H1 (cell line): ENCODE results near the gene POLA2. TPM values are rescaled to one million over a fixed set of nuclear protein-coding genes. Genes with fewer than 3 reads are reported as not detected.

Source experiments
- CTCF ChIA-PET: fragments of 300-600 bp; sonication (Branson Sonifier 250); formaldehyde crosslinking; loops from one replicate; lab custom pipeline; 2021; ENCODE audit not compliant: partially characterized antibody; lab: Charles Lee
- POLR2A ChIA-PET: fragments of 300-600 bp; sonication (Branson Sonifier 250); formaldehyde crosslinking; loops from one replicate; lab custom pipeline; 2021; ENCODE audit warnings: inconsistent platforms; ENCODE audit not compliant: partially characterized antibody; lab: Charles Lee
- DNase-seq, 2 experiments: peaks; one replicate each; pipeline versions ENCODE4 v3.0.0 to v3.0.0-alpha.2; 2010 to 2022; ENCODE audit warnings: low spot score in 2 of 2, low read depth in 1 of 2, mixed read lengths in 1 of 2
- FAIRE-seq: peaks from 2 replicates; lab custom pipeline; 2011; peaks lifted over from hg19 to GRCh38; lab: Jason Lieb, UNC
- H2AFZ ChIP-seq: 2 replicates; pipeline ENCODE4 v1.8.1; 2012; ENCODE audit warnings: low read length, inconsistent platforms
- H2AK5ac ChIP-seq: 2 replicates; pipeline ENCODE4 v1.6.1; 2013; ENCODE audit warnings: low read depth, low read length
- H2BK120ac ChIP-seq: replicated peaks from 2 replicates; pipeline ENCODE3; 2013; ENCODE audit warnings: low read depth, low read length, inconsistent platforms
- H2BK12ac ChIP-seq: 2 replicates; pipeline ENCODE4 v1.6.1; 2013; ENCODE audit warnings: low read depth, low read length
- H2BK15ac ChIP-seq: 2 replicates; pipeline ENCODE4 v1.6.1; 2013; ENCODE audit warnings: low read length
- H2BK20ac ChIP-seq: 2 replicates; pipeline ENCODE4 v1.6.1; 2013; ENCODE audit warnings: low read length
- H2BK5ac ChIP-seq: 2 replicates; pipeline ENCODE4 v1.6.1; 2013; ENCODE audit warnings: low read depth, low read length
- H3K14ac ChIP-seq: 2 replicates; pipeline ENCODE4 v1.6.1; 2013; ENCODE audit warnings: inconsistent platforms; ENCODE audit not compliant: insufficient read length
- H3K18ac ChIP-seq: 2 replicates; pipeline ENCODE4 v1.6.1; 2013; ENCODE audit warnings: low read length; ENCODE audit errors: extremely low read depth
- H3K23ac ChIP-seq: 2 replicates; pipeline ENCODE4 v1.6.1; 2013; ENCODE audit warnings: inconsistent platforms; ENCODE audit not compliant: insufficient read length
- H3K23me2 ChIP-seq: 2 replicates; pipeline ENCODE4 v1.6.1; 2013; ENCODE audit warnings: low read depth, low read length
- H3K27ac ChIP-seq: 2 replicates; pipeline ENCODE4 v1.6.1; 2011; ENCODE audit warnings: low read depth, low read length, inconsistent platforms
- H3K27me3 ChIP-seq, 4 experiments: replicated peaks in 1 of 4; 1 replicate in 1 of 4; 2 replicates in 3 of 4; pipeline versions ENCODE4 v1.6.1 to v1.8.1; 2011 to 2013; ENCODE audit warnings: low read length in 3 of 4, mild to moderate bottlenecking in 3 of 4, inconsistent platforms in 2 of 4, mixed read lengths in 2 of 4, moderate library complexity in 1 of 4; ENCODE audit not compliant: control insufficient read depth in 3 of 4, insufficient read depth in 3 of 4; ENCODE audit errors: extremely low read depth in 1 of 4
- H3K36me3 ChIP-seq, 4 experiments: 2 replicates each; pipeline versions ENCODE4 v1.6.1 to v1.8.1; 2011 to 2013; ENCODE audit warnings: mild to moderate bottlenecking in 4 of 4, low read length in 3 of 4, moderate library complexity in 2 of 4, control low read depth in 1 of 4, inconsistent platforms in 1 of 4; ENCODE audit not compliant: insufficient read depth in 4 of 4, control insufficient read depth in 2 of 4
- H3K4ac ChIP-seq: replicated peaks from 2 replicates; pipeline ENCODE3; 2013; ENCODE audit warnings: low read length, low read depth, mixed read lengths, inconsistent platforms; ENCODE audit not compliant: insufficient read length
- H3K4me1 ChIP-seq, 4 experiments: replicated peaks in 1 of 4; 1 replicate in 1 of 4; 2 replicates in 3 of 4; pipeline versions ENCODE4 v1.6.1 to v1.8.1; 2011 to 2013; ENCODE audit warnings: low read length in 3 of 4, inconsistent platforms in 2 of 4, mixed read lengths in 1 of 4; ENCODE audit not compliant: insufficient read depth in 4 of 4, control insufficient read depth in 3 of 4
- H3K4me2 ChIP-seq, 2 experiments: 2 replicates each; pipeline versions ENCODE4 v1.6.1 to v1.8.1; 2011 to 2013; ENCODE audit warnings: low read depth in 2 of 2, low read length in 2 of 2, control low read depth in 1 of 2, inconsistent platforms in 1 of 2, mild to moderate bottlenecking in 1 of 2; ENCODE audit not compliant: insufficient read depth in 1 of 2
- H3K4me3 ChIP-seq, 4 experiments: fragments of 200-600, 300-600 bp in 1 of 4; sonication (generic), shearing (Covaris generic), sonication (Bioruptor Twin) in 1 of 4; 2 replicates each; pipeline versions ENCODE4 v1.5.1 to v1.8.1; 2011 to 2016; ENCODE audit warnings: low read length in 4 of 4, low read depth in 3 of 4, control low read depth in 2 of 4, inconsistent platforms in 2 of 4, mild to moderate bottlenecking in 2 of 4, mixed read lengths in 1 of 4, moderate library complexity in 1 of 4; ENCODE audit not compliant: insufficient read depth in 2 of 4; ENCODE audit errors: extremely low read depth in 1 of 4
- H3K56ac ChIP-seq: replicated peaks from 2 replicates; pipeline ENCODE3; 2013; ENCODE audit warnings: low read depth, mild to moderate bottlenecking, mixed read lengths, low read length, inconsistent platforms; ENCODE audit not compliant: insufficient read length
- H3K79me1 ChIP-seq: 2 replicates; pipeline ENCODE4 v1.6.1; 2013; ENCODE audit warnings: low read depth, low read length, control low read depth
- H3K79me2 ChIP-seq, 2 experiments: 2 replicates each; pipeline versions ENCODE4 v1.6.1 to v1.8.1; 2012 to 2013; ENCODE audit warnings: low read length in 2 of 2, mild to moderate bottlenecking in 2 of 2, inconsistent platforms in 1 of 2; ENCODE audit not compliant: insufficient read depth in 2 of 2, control insufficient read depth in 1 of 2
- H3K9ac ChIP-seq, 4 experiments: replicated peaks in 1 of 4; 1 replicate in 1 of 4; 2 replicates in 3 of 4; pipeline versions ENCODE4 v1.6.1 to v1.8.1; 2011 to 2013; ENCODE audit warnings: low read depth in 3 of 4, low read length in 3 of 4, control low read depth in 2 of 4, mild to moderate bottlenecking in 2 of 4, moderate library complexity in 2 of 4, inconsistent platforms in 1 of 4; ENCODE audit errors: extremely low read depth in 1 of 4
- H3K9me3 ChIP-seq, 2 experiments: 2 replicates each; pipeline versions ENCODE4 v1.6.1 to v1.8.1; 2012 to 2013; ENCODE audit warnings: mild to moderate bottlenecking in 2 of 2, moderate library complexity in 2 of 2, control low read depth in 1 of 2, inconsistent platforms in 1 of 2, low read depth in 1 of 2, low read length in 1 of 2, mixed read lengths in 1 of 2; ENCODE audit not compliant: insufficient read depth in 2 of 2
- H4K20me1 ChIP-seq, 2 experiments: replicated peaks in 1 of 2; 2 replicates each; pipeline versions ENCODE3 to v1.8.1; 2011 to 2013; ENCODE audit warnings: inconsistent platforms in 2 of 2, low read length in 2 of 2, mild to moderate bottlenecking in 1 of 2; ENCODE audit not compliant: insufficient read depth in 2 of 2, control insufficient read depth in 1 of 2
- H4K5ac ChIP-seq: 2 replicates; pipeline ENCODE4 v1.6.1; 2013; ENCODE audit warnings: low read length, low read depth, mixed read lengths, inconsistent platforms; ENCODE audit not compliant: insufficient read length
- H4K8ac ChIP-seq: 2 replicates; pipeline ENCODE4 v1.8.0; 2013; ENCODE audit warnings: mild to moderate bottlenecking, moderate library complexity, low read length, inconsistent platforms; ENCODE audit not compliant: insufficient read depth; ENCODE audit errors: extremely low read depth
- H4K91ac ChIP-seq: replicated peaks from 2 replicates; pipeline ENCODE3; 2013; ENCODE audit warnings: low read length, mixed read lengths, inconsistent platforms; ENCODE audit not compliant: insufficient read length
- CBX5 ChIP-seq: fragments of 300-800, 300-1000 bp; sonication (generic); IDR thresholded peaks from 2 replicates; pipeline ENCODE4 v1.7.1; 2016; ENCODE audit warnings: antibody characterized with exemption, low read length, low read depth
- CREB1 ChIP-seq: IDR thresholded peaks from 2 replicates; pipeline ENCODE4 v1.6.1; 2012; ENCODE audit warnings: inconsistent platforms
- EZH2 ChIP-seq: fragments of 200-600 bp; sonication (generic); IDR thresholded peaks from 2 replicates; pipeline ENCODE4 v1.7.1; 2012; ENCODE audit warnings: low read depth, mild to moderate bottlenecking, moderate library complexity, low read length, inconsistent platforms; ENCODE audit not compliant: severe bottlenecking
- HDAC2 ChIP-seq, 2 experiments: fragments of 300-600 bp in 1 of 2; sonication (generic) in 1 of 2; IDR thresholded peaks; 2 replicates each; pipeline ENCODE4 v1.6.1; 2011 to 2012; ENCODE audit warnings: low read depth in 2 of 2, low read length in 2 of 2, mild to moderate bottlenecking in 2 of 2, moderate library complexity in 2 of 2, borderline replicate concordance in 1 of 2, inconsistent platforms in 1 of 2
- JUND ChIP-seq: IDR thresholded peaks from 2 replicates; pipeline ENCODE4 v1.6.1; 2011; ENCODE audit warnings: mild to moderate bottlenecking, improper control_type of control experiment, low read length
- KDM4A ChIP-seq: IDR thresholded peaks from one replicate; pipeline ENCODE4 v1.7.1; 2012; ENCODE audit warnings: low read depth, mild to moderate bottlenecking, moderate library complexity, low read length, inconsistent platforms; ENCODE audit not compliant: severe bottlenecking
- POLR2A ChIP-seq, 2 experiments: IDR thresholded peaks; 1 replicate in 1 of 2; 2 replicates in 1 of 2; pipeline ENCODE4 v1.6.1; 2011; ENCODE audit warnings: low read depth in 2 of 2, low read length in 2 of 2, mild to moderate bottlenecking in 2 of 2; ENCODE audit errors: control extremely low read depth in 1 of 2
- RAD21 ChIP-seq, 2 experiments: IDR thresholded peaks in 1 of 2; conservative IDR thresholded peaks in 1 of 2; 2 replicates each; pipeline ENCODE4 v1.6.1; 2011; ENCODE audit warnings: low read depth in 2 of 2, low read length in 2 of 2, improper control_type of control experiment in 1 of 2, inconsistent platforms in 1 of 2, mild to moderate bottlenecking in 1 of 2, moderate library complexity in 1 of 2
- SIN3A ChIP-seq, 2 experiments: IDR thresholded peaks in 1 of 2; conservative IDR thresholded peaks in 1 of 2; 2 replicates each; pipeline ENCODE4 v1.6.1; 2011 to 2012; ENCODE audit warnings: low read length in 2 of 2, improper control_type of control experiment in 1 of 2, low read depth in 1 of 2, mild to moderate bottlenecking in 1 of 2
- SIX5 ChIP-seq: IDR thresholded peaks from 2 replicates; pipeline ENCODE4 v1.6.1; 2011; ENCODE audit warnings: mild to moderate bottlenecking, low read depth, low read length
- TCF12 ChIP-seq: IDR thresholded peaks from 2 replicates; pipeline ENCODE4 v1.6.1; 2011; ENCODE audit warnings: low read depth, mild to moderate bottlenecking, low read length
- TEAD4 ChIP-seq: IDR thresholded peaks from 2 replicates; pipeline ENCODE4 v1.6.1; 2012; ENCODE audit warnings: low read depth, low read length, inconsistent platforms, mixed read lengths
- WGBS, 2 experiments: shearing (Covaris generic) in 1 of 2; methylation state at CpG; one replicate each; pipeline versions ENCODE4 v1.1.6 to v1.1.7; 2013 to 2015; ENCODE audit warnings: low lambda C conversion rate in 2 of 2, mixed read lengths in 2 of 2, inconsistent platforms in 1 of 2, low coverage in 1 of 2, missing lambda C conversion rate in 1 of 2; ENCODE audit not compliant: insufficient replicate concordance in 2 of 2, insufficient coverage in 1 of 2, insufficient read length in 1 of 2; ENCODE audit errors: extremely low coverage in 1 of 2, missing lambda C conversion rate in 1 of 2; 5-methylcytosine and 5-hydroxymethylcytosine counted together
- polyA plus RNA-seq, 7 experiments: library from polyadenylated mRNA; depleted of rRNA in 3 of 7; stranded (reverse) in 5 of 7; unstranded in 2 of 7; fragments of >200 nt in 5 of 7; fragments of 200-250 nt in 2 of 7; gene quantifications; 1 replicate in 5 of 7; 2 replicates in 1 of 7; 4 replicates in 1 of 7; pipeline versions ENCODE4 v1.2.1 to v1.2.3, GENCODE V29; 2011 to 2013; ENCODE audit warnings: missing spikeins in 2 of 7, mixed read lengths in 2 of 7
- total RNA-seq: library from RNA; stranded (reverse); fragmentation: NEBNext Ultra II Directional; extraction: Animal tissue kit (Norgen Biotek cat#: 25700); gene quantifications from 2 replicates; pipeline ENCODE4 v1.2.1, GENCODE V29; 2021
- TF ChIP-seq, protein P1 (sequence below): IDR thresholded peaks from 2 replicates; pipeline ENCODE4 v1.6.1; 2011; ENCODE audit warnings: low read depth, mild to moderate bottlenecking, low read length; ENCODE audit not compliant: insufficient read depth

The POLA2 gene
- total and polyA plus RNA-seq, 2 of the 8 experiments (the other 6 are each of a cell fraction or from before 2014, with no cell fraction given): 31.2 to 55.9 TPM

DNA sequence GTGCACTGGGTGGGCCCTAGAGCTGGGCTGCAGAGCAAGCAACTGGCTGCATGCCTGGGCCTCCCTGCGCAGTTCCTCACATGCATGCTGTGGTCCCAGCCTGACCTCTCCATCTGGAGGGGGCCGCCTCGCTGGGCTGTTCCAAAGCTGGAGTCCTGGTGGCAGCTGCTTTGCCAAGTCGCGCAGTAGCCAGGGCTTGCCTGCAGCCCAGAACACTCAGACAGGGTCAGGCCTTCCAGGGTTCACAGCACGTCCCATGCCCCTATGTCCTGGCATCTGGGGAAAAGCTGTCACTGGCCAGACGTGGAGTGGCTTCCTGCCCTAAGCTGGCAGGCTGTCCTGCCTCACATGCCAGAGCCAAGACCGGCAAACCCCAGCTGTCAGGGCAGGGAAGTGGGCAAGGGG is 36.4 kb downstream of the POLA2 start:
- no peak overlapping the region for H2BK5ac ChIP-seq
- no peak for FAIRE-seq
- no peak overlapping the region for H3K27ac ChIP-seq
- no peaks in the 10 kb centered on the region for H3K79me1 ChIP-seq
- DNase-seq: no peak
- H3K4me3 ChIP-seq: no peak overlapping the region
- H3K4me2 ChIP-seq: no peak overlapping the region
- H3K9ac ChIP-seq: no peak overlapping the region
- H3K4ac ChIP-seq: no peak overlapping the region
- H2BK12ac ChIP-seq: no peak overlapping the region
- H2AFZ ChIP-seq: no peak overlapping the region
- H3K4me1 ChIP-seq: peaks cover 0 to 12% (median 9%) of the 10 kb centered on the region in 4 experiments; a peak in 6 of 7 replicates
- 89% methylated on average over 8 of the region's 8 CpGs; no CpG with 5 or more reads in 1 of the 2 experiments for WGBS, 2 experiments
- no peak overlapping the region for H2BK120ac ChIP-seq
- POLR2A ChIA-PET: interaction anchor here (0.7 to 10.4 kb wide), 6 partner anchors 11 to 170 kb away, joined by 3 to 99 read pairs (median 4); partner anchors contain the start of gene CDC42EP2
- H2AK5ac ChIP-seq: no peak overlapping the region
- H2BK15ac ChIP-seq: no peak overlapping the region
- no peaks in the 10 kb centered on the region for H3K23me2 ChIP-seq
- H3K9me3 ChIP-seq: no peaks in the 10 kb centered on the region
- no peaks in the 10 kb centered on the region; a peak in 2 of 7 replicates for H3K27me3 ChIP-seq
- no peak overlapping the region for H3K56ac ChIP-seq
- no peak overlapping the region for H3K14ac ChIP-seq
- peaks cover 0 to 3% of the 10 kb centered on the region in 2 experiments for H4K20me1 ChIP-seq
- no peak overlapping the region for H3K18ac ChIP-seq
- no peak overlapping the region for H4K5ac ChIP-seq
- no peaks in the 10 kb centered on the region for H3K79me2 ChIP-seq
- no peak overlapping the region for H2BK20ac ChIP-seq
- H4K91ac ChIP-seq: no peak overlapping the region
- peaks cover 23 to 50% (median 39%) of the 10 kb centered on the region in 4 experiments for H3K36me3 ChIP-seq
- no peak overlapping the region for H3K23ac ChIP-seq
- CTCF ChIA-PET: interaction anchor here (45.6 to 52.8 kb wide), 2 partner anchors 11 to 16 kb away, joined by 1179 read pairs; partner anchors contain the start of genes CDC42EP2 and DPF2
- H4K8ac ChIP-seq: no peak overlapping the region
- TF ChIP-seq TEAD4 (no peak), JUND (no peak), EZH2 (no peak), KDM4A (no peak), TCF12 (no peak), HDAC2 (IDR thresholded peaks at IDR 0.05; ENCODE audit: borderline replicate concordance in 1 of 2, low read depth in 2 of 2, low read length in 2 of 2) (no peak), CREB1 (no peak), CBX5 (no peak), RAD21 (IDR thresholded peaks at IDR 0.05 in 1 of 2, conservative IDR thresholded peaks at IDR 0.05 in 1 of 2; ENCODE audit: low read depth in 2 of 2, low read length in 2 of 2) (no peak), POLR2A (IDR thresholded peaks at IDR 0.05; ENCODE audit: control extremely low read depth in 1 of 2, low read depth in 2 of 2, low read length in 2 of 2) (no peak), SIX5 (no peak), SIN3A (conservative IDR thresholded peaks at IDR 0.05 in 1 of 2, IDR thresholded peaks at IDR 0.05 in 1 of 2; ENCODE audit: low read depth in 1 of 2, low read length in 2 of 2) (no peak)
- TF ChIP-seq, protein P1, sequence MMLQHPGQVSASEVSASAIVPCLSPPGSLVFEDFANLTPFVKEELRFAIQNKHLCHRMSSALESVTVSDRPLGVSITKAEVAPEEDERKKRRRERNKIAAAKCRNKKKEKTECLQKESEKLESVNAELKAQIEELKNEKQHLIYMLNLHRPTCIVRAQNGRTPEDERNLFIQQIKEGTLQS: no peak
